Glutamatergic neuron (in vitro differentiated cells): ENCODE measurements around the gene PPDPF. TPM values are rescaled to one million over a fixed set of nuclear protein-coding genes. Genes with fewer than 3 reads are reported as not detected.

Experiments used
- DNase-seq: peaks from one replicate; pipeline ENCODE4 v3.0.0; 2022
- H3K27ac Mint-ChIP-seq: one replicate; pipeline ENCODE4 v1.8.0; 2020; ENCODE audit warnings: mild to moderate bottlenecking, mixed read lengths, inconsistent platforms; ENCODE audit not compliant: unreplicated experiment
- H3K27me3 Mint-ChIP-seq: one replicate; pipeline ENCODE4 v1.8.0; 2020; ENCODE audit warnings: mild to moderate bottlenecking, moderate library complexity, mixed read lengths, inconsistent platforms; ENCODE audit not compliant: unreplicated experiment
- H3K36me3 Mint-ChIP-seq: one replicate; pipeline ENCODE4 v1.8.0; 2020; ENCODE audit warnings: mild to moderate bottlenecking, mixed read lengths, inconsistent platforms; ENCODE audit not compliant: unreplicated experiment
- H3K4me1 Mint-ChIP-seq: one replicate; pipeline ENCODE4 v1.8.0; 2020; ENCODE audit warnings: mild to moderate bottlenecking, low read depth, mixed read lengths, inconsistent platforms; ENCODE audit not compliant: unreplicated experiment
- H3K4me3 Mint-ChIP-seq: one replicate; pipeline ENCODE4 v1.8.0; 2020; ENCODE audit warnings: mild to moderate bottlenecking, mixed read lengths, inconsistent platforms; ENCODE audit not compliant: unreplicated experiment
- H3K9me3 Mint-ChIP-seq: one replicate; pipeline ENCODE4 v1.8.0; 2020; ENCODE audit warnings: mild to moderate bottlenecking, moderate library complexity, mixed read lengths, inconsistent platforms; ENCODE audit not compliant: unreplicated experiment
- CTCF ChIP-seq: fragments of 200-600 bp; sonication (generic); IDR thresholded peaks from one replicate; pipeline ENCODE4 v1.5.0; 2021; ENCODE audit not compliant: partially characterized antibody, unreplicated experiment
- total RNA-seq: library from RNA; stranded (reverse); fragmentation: NEBNext Ultra II Directional; extraction: Animal tissue kit (Norgen Biotek cat#: 25700); gene quantifications from one replicate; pipeline ENCODE4 v1.2.1, GENCODE V29; 2021; ENCODE audit not compliant: unreplicated experiment

Gene PPDPF
- total RNA-seq, 1 donor from 2014 or later, result 293 TPM

- Mint-ChIP-seq H3K36me3 (no peaks in the 10 kb centered on the region), H3K4me1 (peaks cover 2% of the 10 kb centered on the region), H3K27me3 (peaks cover 4% of the 10 kb centered on the region), H3K4me3 (peak overlapping the region; percentile 34), H3K27ac (no peak overlapping the region), H3K9me3 (peaks cover 3% of the 10 kb centered on the region)
- peak; percentile 49 for DNase-seq
- no peak for TF ChIP-seq CTCF
Observed at GRCh38 chr20:63497946-63498935, 22.3 kb upstream of the PPDPF start.

GRCh38 chr20:63498960-63499337, 21.6 kb upstream of the PPDPF start, which contains the start of gene EEF1A2:
Gene EEF1A2 (minus strand): TSS chr20:63499083. CDS start chr20:63497763, 1,320 bp downstream.
- Mint-ChIP-seq H3K4me1 (peaks cover 2% of the 10 kb centered on the region), H3K9me3 (peaks cover 3% of the 10 kb centered on the region), H3K4me3 (peak within 1 kb of the TSS; percentile 34), H3K27me3 (peaks cover 6% of the 10 kb centered on the region), H3K36me3 (peaks cover under 1% of the 10 kb centered on the region), H3K27ac (no peak within 1 kb of the TSS)
- DNase-seq, result peak; percentile 52
- TF ChIP-seq CTCF, result no peak

GRCh38 chr20:63499338-63499969, 21.1 kb upstream of the PPDPF start:
- Mint-ChIP-seq H3K4me1 (peaks cover 2% of the 10 kb centered on the region), H3K36me3 (peaks cover 3% of the 10 kb centered on the region)

GRCh38 chr20:63500151-63500901, 20.2 kb upstream of the PPDPF start:
- Mint-ChIP-seq H3K27me3 (peaks cover 6% of the 10 kb centered on the region), H3K36me3 (peaks cover 9% of the 10 kb centered on the region), H3K4me3 (no peak overlapping the region), H3K27ac (no peak overlapping the region), H3K4me1 (peaks cover 2% of the 10 kb centered on the region), H3K9me3 (peaks cover 8% of the 10 kb centered on the region)
- DNase-seq, result no peak
- no peak for TF ChIP-seq CTCF

More at GRCh38 chr20:63499338-63499969, 21.1 kb upstream of the PPDPF start:
- peak; percentile 78 for DNase-seq
- peaks cover 3% of the 10 kb centered on the region for H3K9me3 Mint-ChIP-seq
- peaks cover 6% of the 10 kb centered on the region for H3K27me3 Mint-ChIP-seq
- TF ChIP-seq CTCF, result no peak
- H3K4me3 Mint-ChIP-seq, result no peak overlapping the region
- no peak overlapping the region for H3K27ac Mint-ChIP-seq
